HCT116 (cell line): ENCODE data around the gene FBXW4.

ENCODE experiments used
- CEBPB ChIP-seq: IDR thresholded peaks from 2 replicates; pipeline ENCODE4 v1.6.1; 2012; ENCODE audit warnings: low read depth
- CTCF ChIP-seq, 3 experiments: fragments of 200-600 bp in 1 of 3; sonication (generic) in 1 of 3; IDR thresholded peaks in 2 of 3; conservative IDR thresholded peaks in 1 of 3; 2 replicates each; pipeline ENCODE4 v1.5.1; 2012 to 2017; ENCODE audit warnings: low read depth in 2 of 3, low read length in 2 of 3, antibody characterized with exemption in 1 of 3, borderline replicate concordance in 1 of 3, control low read depth in 1 of 3, mild to moderate bottlenecking in 1 of 3, mixed read lengths in 1 of 3, mixed run types in 1 of 3, moderate library complexity in 1 of 3; ENCODE audit not compliant: insufficient read depth in 1 of 3
- MAX ChIP-seq: IDR thresholded peaks from 2 replicates; pipeline ENCODE4 v1.6.1; 2012
- POLR2A ChIP-seq: IDR thresholded peaks from 2 replicates; pipeline ENCODE4 v1.7.0; 2011; ENCODE audit warnings: borderline replicate concordance; ENCODE audit not compliant: insufficient read depth, insufficient read length; ENCODE audit errors: extremely low read depth
- POLR2AphosphoS5 ChIP-seq: IDR thresholded peaks from 2 replicates; pipeline ENCODE4 v1.6.1; 2011; ENCODE audit warnings: mild to moderate bottlenecking, low read depth, low read length, moderate library complexity
- REST ChIP-seq: IDR thresholded peaks from 2 replicates; pipeline ENCODE4 v1.6.1; 2012; ENCODE audit warnings: low read depth
- YY1 ChIP-seq: IDR thresholded peaks from 2 replicates; pipeline ENCODE4 v1.6.1; 2011; ENCODE audit warnings: low read length, low read depth, moderate library complexity, mild to moderate bottlenecking; ENCODE audit not compliant: insufficient replicate concordance; ENCODE audit errors: extremely low read depth

- TF ChIP-seq YY1, result no peak
- TF ChIP-seq POLR2A, result no peak
- TF ChIP-seq POLR2AphosphoS5, result no peak
- no peak for TF ChIP-seq CTCF (IDR thresholded peaks at IDR 0.05 in 2 of 3, conservative IDR thresholded peaks at IDR 0.05 in 1 of 3; ENCODE audit: borderline replicate concordance in 1 of 3, insufficient read depth in 1 of 3, low read depth in 2 of 3, low read length in 2 of 3)
- no peak for TF ChIP-seq CEBPB
- no peak for TF ChIP-seq REST
- no peak for TF ChIP-seq MAX
These were observed 109.1 kb downstream of the FBXW4 start for GRCh38 chr10:101585841-101586240.
